ENCODE measurements around the gene SERAC1. TPM values are rescaled to one million over a fixed set of nuclear protein-coding genes. Genes with fewer than 3 reads are reported as not detected.
"Not testable (repeated sequence)": the region's sequence is repeated elsewhere in the genome, so short reads cannot be mapped to it uniquely, and the experiment has no call there.

SERAC1 gene
- 1 to 10 TPM; 1.4 to 2.5 TPM for total RNA-seq
- 2.4 TPM for polyA plus RNA-seq (2013, experiment 1 of 2)
- polyA plus RNA-seq (2013, experiment 2 of 2): 2.9 TPM
- total RNA-seq: 2.9 to 21.6 (median 10.3) reads per million in 172 experiments

- no peak for ATAC-seq (ENCODE audit: poor library complexity)
- peak within 1 kb of the TSS; percentile 98 for H3K27ac Mint-ChIP-seq
- POLR2A ChIA-PET: interaction anchor here (0.7 to 1.4 kb wide), 3 partner anchors 219 to 970 kb away, joined by 3 read pairs; partner anchors contain the start of gene TMEM242
- peaks cover 28% of the 10 kb centered on the region for H3K36me3 Mint-ChIP-seq (ENCODE audit: low read depth)
- Histone ChIP-seq H3K27me3 (ENCODE audit: control insufficient read depth in 1 of 2, insufficient read depth in 2 of 2, low read length in 2 of 2) (no peaks in the 10 kb centered on the region), H3K4me3 (ENCODE audit: low read length) (peak within 1 kb of the TSS; percentile 98), H3K9me3 (ENCODE audit: control insufficient read depth in 1 of 2, insufficient read depth in 1 of 2, low read length in 2 of 2) (no peaks in the 10 kb centered on the region), H3K36me3 (ENCODE audit: insufficient read depth, low read length) (peaks cover 3% of the 10 kb centered on the region), H3K4me1 (ENCODE audit: insufficient read depth, low read length) (peaks cover 14% of the 10 kb centered on the region), H3K27ac (ENCODE audit: low read depth in 1 of 2, low read length in 2 of 2) (peak within 1 kb of the TSS; percentile 97 to 98)
- no peak for TF ChIP-seq CTCF (IDR thresholded peaks at IDR 0.05)
- intact Hi-C loops (cut with DNase I, micrococcal nuclease): loop anchor here in 1 of 2 experiments (5.0 kb wide), 2 partner anchors 346 to 786 kb away; partner anchors contain the start of genes SNX9 and ZDHHC14
- CTCF ChIA-PET: no interaction called here
- no peak for DNase-seq
- H3K4me3 Mint-ChIP-seq: peak within 1 kb of the TSS; percentile 96
- H3K27me3 Mint-ChIP-seq: no peaks in the 10 kb centered on the region
- no peaks in the 10 kb centered on the region for H3K9me3 Mint-ChIP-seq
- H3K4me1 Mint-ChIP-seq (ENCODE audit: low read depth): peaks cover 34% of the 10 kb centered on the region
Observed at GRCh38 chr6:158168040-158168289, at the start of gene SERAC1. SERAC1 (minus strand) TSS chr6:158168262; CDS start chr6:158158363, 9,899 bp downstream.

- DNase-seq: peak; percentile 26 to 81 (median 37)
- intact Hi-C loops (cut with DNase I, micrococcal nuclease): loop anchor here (1.0 to 10.0 kb wide), 4 partner anchors 391 to 1441 kb away; no protein-coding TSS in a partner anchor
- no peaks in the 10 kb centered on the region for H3K36me3 Mint-ChIP-seq (ENCODE audit: low read depth)
- Histone ChIP-seq H3K36me3 (ENCODE audit: insufficient read depth, low read length) (no peaks in the 10 kb centered on the region), H3K27me3 (ENCODE audit: control insufficient read depth in 1 of 2, insufficient read depth in 2 of 2, low read length in 2 of 2) (no peaks in the 10 kb centered on the region), H3K4me3 (ENCODE audit: low read length) (no peak overlapping the region), H3K9me3 (ENCODE audit: control insufficient read depth in 1 of 2, insufficient read depth in 1 of 2, low read length in 2 of 2) (no peaks in the 10 kb centered on the region), H3K4me1 (ENCODE audit: insufficient read depth, low read length) (no peaks in the 10 kb centered on the region), H3K27ac (ENCODE audit: low read depth in 1 of 2, low read length in 2 of 2) (no peak overlapping the region)
- H3K4me3 Mint-ChIP-seq: no peak overlapping the region
- H3K4me1 Mint-ChIP-seq (ENCODE audit: low read depth): peaks cover under 1% of the 10 kb centered on the region
- H3K9me3 Mint-ChIP-seq: no peaks in the 10 kb centered on the region
- H3K27ac Mint-ChIP-seq: no peak overlapping the region
- TF ChIP-seq CTCF (IDR thresholded peaks at IDR 0.05): peak; percentile 79
- peak; percentile 97 for ATAC-seq (ENCODE audit: poor library complexity)
- ChIA-PET POLR2A (interaction anchor here (0.6 kb wide), 1 partner anchor 185 kb away, joined by 3 read pairs; no protein-coding TSS in a partner anchor), CTCF (interaction anchor here (0.6 to 1.7 kb wide), 12 partner anchors 17 to 921 kb away, joined by 3 to 10 read pairs (median 4); no protein-coding TSS in a partner anchor)
- H3K27me3 Mint-ChIP-seq: peaks cover under 1% of the 10 kb centered on the region
Observed at GRCh38 chr6:158213925-158214674, 46.0 kb upstream of the SERAC1 start.

GRCh38 chr6:158211273-158212055, 43.4 kb upstream of the SERAC1 start:
- Histone ChIP-seq H3K4me1 (ENCODE audit: insufficient read depth, low read length) (no peaks in the 10 kb centered on the region), H3K36me3 (ENCODE audit: insufficient read depth, low read length) (no peaks in the 10 kb centered on the region), H3K4me3 (ENCODE audit: low read length) (no peak overlapping the region), H3K27me3 (ENCODE audit: control insufficient read depth in 1 of 2, insufficient read depth in 2 of 2, low read length in 2 of 2) (no peaks in the 10 kb centered on the region), H3K27ac (ENCODE audit: low read depth in 1 of 2, low read length in 2 of 2) (no peak overlapping the region), H3K9me3 (ENCODE audit: control insufficient read depth in 1 of 2, insufficient read depth in 1 of 2, low read length in 2 of 2) (no peaks in the 10 kb centered on the region)
- intact Hi-C loops (cut with DNase I, micrococcal nuclease): loop anchor here (5.0 to 10.0 kb wide), 2 partner anchors 761 to 1443 kb away; no protein-coding TSS in a partner anchor
- H3K27me3 Mint-ChIP-seq: peaks cover 5% of the 10 kb centered on the region
- no peak overlapping the region for H3K27ac Mint-ChIP-seq
- ChIA-PET POLR2A (no interaction called here), CTCF (interaction anchor here (0.6 to 1.1 kb wide), 2 partner anchors 9 to 137 kb away, joined by 3 to 6 read pairs; no protein-coding TSS in a partner anchor)
- DNase-seq (peak in 1 of 14 experiments; percentile 28), ATAC-seq (ENCODE audit: poor library complexity) (no peak)
- no peak overlapping the region for H3K4me3 Mint-ChIP-seq
- peaks cover 12% of the 10 kb centered on the region for H3K4me1 Mint-ChIP-seq (ENCODE audit: low read depth)
- no peak for TF ChIP-seq CTCF (IDR thresholded peaks at IDR 0.05)
- H3K36me3 Mint-ChIP-seq (ENCODE audit: low read depth): no peaks in the 10 kb centered on the region
- H3K9me3 Mint-ChIP-seq: no peaks in the 10 kb centered on the region

- H3K36me3 Mint-ChIP-seq (ENCODE audit: low read depth); ATAC-seq (ENCODE audit: poor library complexity); POLR2A ChIA-PET; H3K27me3 Mint-ChIP-seq; CTCF ChIA-PET; H3K27ac ChIP-seq (ENCODE audit: low read depth in 1 of 2, low read length in 2 of 2); H3K4me3 Mint-ChIP-seq; H3K36me3 ChIP-seq (ENCODE audit: insufficient read depth, low read length); H3K27me3 ChIP-seq (ENCODE audit: control insufficient read depth in 1 of 2, insufficient read depth in 2 of 2, low read length in 2 of 2); H3K4me3 ChIP-seq (ENCODE audit: low read length); H3K9me3 ChIP-seq (ENCODE audit: control insufficient read depth in 1 of 2, insufficient read depth in 1 of 2, low read length in 2 of 2); H3K9me3 Mint-ChIP-seq; DNase-seq; H3K27ac Mint-ChIP-seq; H3K4me1 ChIP-seq (ENCODE audit: insufficient read depth, low read length): not testable (repeated sequence)
- H3K4me1 Mint-ChIP-seq (ENCODE audit: low read depth): peaks cover 12% of the 10 kb centered on the region
- intact Hi-C loops (cut with DNase I, micrococcal nuclease): loop anchor here (5.0 to 10.0 kb wide), 2 partner anchors 763 to 1445 kb away; no protein-coding TSS in a partner anchor
Observed at GRCh38 chr6:158209582-158210333, 41.7 kb upstream of the SERAC1 start.

Measured in CD4-positive, alpha-beta T cell (primary cell).